Astrocyte (in vitro differentiated cells and primary cell): ENCODE results near the gene PIGL.

ENCODE experiments used
- EZH2 ChIP-seq: IDR thresholded peaks from 2 replicates; pipeline ENCODE4 v1.6.1; 2012; ENCODE audit warnings: mild to moderate bottlenecking, low read length, inconsistent platforms; ENCODE audit not compliant: insufficient read depth
- TF ChIP-seq, protein P1 (sequence below): IDR thresholded peaks from 2 replicates; pipeline ENCODE4 v1.5.1; 2011; ENCODE audit warnings: low read depth, mild to moderate bottlenecking, inconsistent platforms, low read length, moderate library complexity; ENCODE audit not compliant: insufficient read depth

DNA sequence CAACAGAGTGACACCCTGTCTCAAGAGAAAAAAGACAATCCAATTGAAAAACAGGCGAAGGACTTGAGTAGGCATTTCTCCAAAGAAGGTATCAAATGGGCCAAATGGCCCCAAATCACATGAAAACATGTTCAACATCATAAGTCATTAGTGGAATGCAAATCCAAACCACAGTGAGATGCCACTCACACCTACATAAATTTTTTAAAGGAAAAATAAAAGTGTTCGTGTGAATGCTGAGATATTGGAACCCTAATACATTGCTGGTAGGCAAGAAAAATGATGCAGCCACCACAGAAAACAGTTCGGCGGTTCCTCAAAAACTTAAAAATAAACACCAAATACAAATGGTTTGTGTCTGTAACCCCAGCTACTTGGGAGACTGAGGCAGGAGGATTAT is 45.2 kb downstream of the PIGL start:
- TF ChIP-seq, protein P1, sequence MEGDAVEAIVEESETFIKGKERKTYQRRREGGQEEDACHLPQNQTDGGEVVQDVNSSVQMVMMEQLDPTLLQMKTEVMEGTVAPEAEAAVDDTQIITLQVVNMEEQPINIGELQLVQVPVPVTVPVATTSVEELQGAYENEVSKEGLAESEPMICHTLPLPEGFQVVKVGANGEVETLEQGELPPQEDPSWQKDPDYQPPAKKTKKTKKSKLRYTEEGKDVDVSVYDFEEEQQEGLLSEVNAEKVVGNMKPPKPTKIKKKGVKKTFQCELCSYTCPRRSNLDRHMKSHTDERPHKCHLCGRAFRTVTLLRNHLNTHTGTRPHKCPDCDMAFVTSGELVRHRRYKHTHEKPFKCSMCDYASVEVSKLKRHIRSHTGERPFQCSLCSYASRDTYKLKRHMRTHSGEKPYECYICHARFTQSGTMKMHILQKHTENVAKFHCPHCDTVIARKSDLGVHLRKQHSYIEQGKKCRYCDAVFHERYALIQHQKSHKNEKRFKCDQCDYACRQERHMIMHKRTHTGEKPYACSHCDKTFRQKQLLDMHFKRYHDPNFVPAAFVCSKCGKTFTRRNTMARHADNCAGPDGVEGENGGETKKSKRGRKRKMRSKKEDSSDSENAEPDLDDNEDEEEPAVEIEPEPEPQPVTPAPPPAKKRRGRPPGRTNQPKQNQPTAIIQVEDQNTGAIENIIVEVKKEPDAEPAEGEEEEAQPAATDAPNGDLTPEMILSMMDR: no peak
- TF ChIP-seq EZH2: no peak
